Measurements from ENCODE around the gene MTAP.

DNA sequence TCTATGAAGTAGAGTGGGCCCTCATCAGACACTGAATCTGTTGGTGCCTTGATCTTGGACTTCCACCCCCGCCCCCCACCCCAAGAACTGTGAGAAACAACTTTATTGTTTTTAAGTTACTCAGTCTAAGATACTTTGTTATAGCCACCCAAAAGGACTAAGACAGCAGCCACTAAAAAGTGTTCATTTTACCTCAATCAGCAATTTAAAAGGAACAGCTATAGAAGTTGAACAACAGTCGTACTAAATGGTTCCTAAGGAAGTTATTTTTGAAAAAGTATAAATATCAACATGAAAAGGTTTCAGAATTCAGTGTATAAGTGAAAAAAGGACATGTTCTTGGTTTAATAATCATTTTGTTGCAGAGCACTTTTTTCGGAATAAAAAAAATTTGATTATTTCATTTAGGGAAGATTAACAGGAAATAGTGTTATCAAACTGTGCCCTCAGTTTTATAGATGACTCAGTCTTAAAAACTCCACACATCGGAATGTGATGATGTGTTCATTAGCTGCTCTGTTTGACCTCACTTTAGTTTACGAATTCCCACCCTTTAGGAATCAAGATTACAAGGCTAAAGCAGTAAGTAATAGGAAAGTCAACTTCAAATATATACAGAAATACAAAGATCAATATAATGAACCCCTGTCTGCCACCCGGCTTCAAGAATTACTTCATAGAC, 71.2 kb downstream of the MTAP start:
- TF ChIP-seq, protein P1, sequence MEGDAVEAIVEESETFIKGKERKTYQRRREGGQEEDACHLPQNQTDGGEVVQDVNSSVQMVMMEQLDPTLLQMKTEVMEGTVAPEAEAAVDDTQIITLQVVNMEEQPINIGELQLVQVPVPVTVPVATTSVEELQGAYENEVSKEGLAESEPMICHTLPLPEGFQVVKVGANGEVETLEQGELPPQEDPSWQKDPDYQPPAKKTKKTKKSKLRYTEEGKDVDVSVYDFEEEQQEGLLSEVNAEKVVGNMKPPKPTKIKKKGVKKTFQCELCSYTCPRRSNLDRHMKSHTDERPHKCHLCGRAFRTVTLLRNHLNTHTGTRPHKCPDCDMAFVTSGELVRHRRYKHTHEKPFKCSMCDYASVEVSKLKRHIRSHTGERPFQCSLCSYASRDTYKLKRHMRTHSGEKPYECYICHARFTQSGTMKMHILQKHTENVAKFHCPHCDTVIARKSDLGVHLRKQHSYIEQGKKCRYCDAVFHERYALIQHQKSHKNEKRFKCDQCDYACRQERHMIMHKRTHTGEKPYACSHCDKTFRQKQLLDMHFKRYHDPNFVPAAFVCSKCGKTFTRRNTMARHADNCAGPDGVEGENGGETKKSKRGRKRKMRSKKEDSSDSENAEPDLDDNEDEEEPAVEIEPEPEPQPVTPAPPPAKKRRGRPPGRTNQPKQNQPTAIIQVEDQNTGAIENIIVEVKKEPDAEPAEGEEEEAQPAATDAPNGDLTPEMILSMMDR (IDR thresholded peaks at IDR 0.05) = no peak
- no peak for TF ChIP-seq POLR2A (IDR thresholded peaks at IDR 0.05)
